ENCODE measurements around the gene BCL3. TPM values are rescaled to one million over a fixed set of nuclear protein-coding genes. Genes with fewer than 3 reads are reported as not detected.

BCL3 gene
- total RNA-seq, 1 donor from 2014 or later, result 11.8 TPM

- H3K36me3 Mint-ChIP-seq (ENCODE audit: low read depth), result peaks cover 3% of the 10 kb centered on the region
- H3K9me3 Mint-ChIP-seq (ENCODE audit: low read depth), result no peaks in the 10 kb centered on the region
- H3K4me3 Mint-ChIP-seq (ENCODE audit: unreplicated experiment), result peak overlapping the region; percentile 85
- no peak for TF ChIP-seq CTCF (IDR thresholded peaks at IDR 0.05)
- peaks cover 73% of the 10 kb centered on the region for H3K4me1 Mint-ChIP-seq (ENCODE audit: low read depth)
- H3K27ac Mint-ChIP-seq (ENCODE audit: unreplicated experiment), result peak overlapping the region; percentile 95
- DNase-seq (ENCODE audit: low spot score), result no peak
- no peaks in the 10 kb centered on the region for H3K27me3 Mint-ChIP-seq (ENCODE audit: low read depth)
Measured at GRCh38 chr19:44747739-44748425, 626 bp upstream of the BCL3 start.

- no peak for DNase-seq (ENCODE audit: low spot score)
- TF ChIP-seq CTCF (IDR thresholded peaks at IDR 0.05), result no peak
- H3K27me3 Mint-ChIP-seq (ENCODE audit: low read depth), result no peaks in the 10 kb centered on the region
- no peaks in the 10 kb centered on the region for H3K9me3 Mint-ChIP-seq (ENCODE audit: low read depth)
- H3K27ac Mint-ChIP-seq (ENCODE audit: unreplicated experiment), result peak overlapping the region; percentile 53
- peaks cover 82% of the 10 kb centered on the region for H3K4me1 Mint-ChIP-seq (ENCODE audit: low read depth)
- H3K4me3 Mint-ChIP-seq (ENCODE audit: unreplicated experiment), result peak overlapping the region; percentile 74
- H3K36me3 Mint-ChIP-seq (ENCODE audit: low read depth), result peaks cover 3% of the 10 kb centered on the region
Measured at GRCh38 chr19:44749292-44749691, 784 bp downstream of the BCL3 start.

GRCh38 chr19:44749994-44750393 is 1.5 kb downstream of the BCL3 start:
- DNase-seq (ENCODE audit: low spot score), result no peak
- Mint-ChIP-seq H3K27me3 (ENCODE audit: low read depth) (no peaks in the 10 kb centered on the region), H3K36me3 (ENCODE audit: low read depth) (peaks cover 3% of the 10 kb centered on the region), H3K4me3 (ENCODE audit: unreplicated experiment) (peak overlapping the region; percentile 74), H3K27ac (ENCODE audit: unreplicated experiment) (no peak overlapping the region), H3K9me3 (ENCODE audit: low read depth) (no peaks in the 10 kb centered on the region), H3K4me1 (ENCODE audit: low read depth) (peaks cover 82% of the 10 kb centered on the region)
- TF ChIP-seq CTCF (IDR thresholded peaks at IDR 0.05), result no peak

- Mint-ChIP-seq H3K4me1 (ENCODE audit: low read depth) (peaks cover 82% of the 10 kb centered on the region), H3K36me3 (ENCODE audit: low read depth) (peaks cover 3% of the 10 kb centered on the region), H3K27me3 (ENCODE audit: low read depth) (no peaks in the 10 kb centered on the region), H3K27ac (ENCODE audit: unreplicated experiment) (peak overlapping the region; percentile 95), H3K4me3 (ENCODE audit: unreplicated experiment) (no peak overlapping the region), H3K9me3 (ENCODE audit: low read depth) (no peaks in the 10 kb centered on the region)
- no peak for DNase-seq (ENCODE audit: low spot score)
- no peak for TF ChIP-seq CTCF (IDR thresholded peaks at IDR 0.05)
Measured at GRCh38 chr19:44752123-44752815, 3.8 kb downstream of the BCL3 start.

GRCh38 chr19:44752816-44753625 is 4.5 kb downstream of the BCL3 start:
- peak; percentile 29 for TF ChIP-seq CTCF (IDR thresholded peaks at IDR 0.05)
- peaks cover 82% of the 10 kb centered on the region for H3K4me1 Mint-ChIP-seq (ENCODE audit: low read depth)
- no peak for DNase-seq (ENCODE audit: low spot score)
- peaks cover 4% of the 10 kb centered on the region for H3K36me3 Mint-ChIP-seq (ENCODE audit: low read depth)
- H3K27me3 Mint-ChIP-seq (ENCODE audit: low read depth), result no peaks in the 10 kb centered on the region
- no peaks in the 10 kb centered on the region for H3K9me3 Mint-ChIP-seq (ENCODE audit: low read depth)
- peak overlapping the region; percentile 74 for H3K4me3 Mint-ChIP-seq (ENCODE audit: unreplicated experiment)
- peak overlapping the region; percentile 95 for H3K27ac Mint-ChIP-seq (ENCODE audit: unreplicated experiment)
